Upper lobe of right lung (tissue), 1 donor: Measurements from ENCODE around the gene SRR. TPM values are rescaled to one million over a fixed set of nuclear protein-coding genes. Genes with fewer than 3 reads are reported as not detected.
"Not testable (repeated sequence)": the region's sequence is repeated elsewhere in the genome, so short reads cannot be mapped to it uniquely, and the experiment has no call there.

ENCODE experiments used
- ATAC-seq: fragments of 200-7000 bp; cut with Tn5 transposase; one replicate; pipeline ENCODE4 v1.9.1; 2020; ENCODE audit warnings: mild to moderate bottlenecking, moderate library complexity
- DNase-seq: peaks from one replicate; pipeline ENCODE4 v3.0.0-alpha.2; 2020
- H3K27ac ChIP-seq: fragments of 200-600 bp; one replicate; pipeline ENCODE4 v1.8.0; 2022
- H3K27me3 ChIP-seq: fragments of 200-600 bp; one replicate; pipeline ENCODE4 v1.8.0; 2022; ENCODE audit warnings: mild to moderate bottlenecking
- H3K36me3 ChIP-seq: fragments of 200-600 bp; one replicate; pipeline ENCODE4 v1.8.0; 2022
- H3K4me1 ChIP-seq: fragments of 200-600 bp; one replicate; pipeline ENCODE4 v1.8.0; 2022
- H3K4me3 ChIP-seq: fragments of 200-600 bp; one replicate; pipeline ENCODE4 v1.8.0; 2022; ENCODE audit warnings: mild to moderate bottlenecking
- H3K9me3 ChIP-seq: fragments of 200-600 bp; one replicate; pipeline ENCODE4 v1.8.0; 2022
- CTCF ChIP-seq: fragments of 200-600 bp; IDR thresholded peaks from one replicate; pipeline ENCODE4 v1.8.0; 2022; ENCODE audit warnings: antibody characterized with exemption
- intact Hi-C: fragments of 100-400 bp; cut with DNase I; formaldehyde crosslinking; loops from one replicate; pipeline ENCODE4 v1.11.0; 2022
- total RNA-seq: library from RNA; stranded (reverse); fragmentation: NEBNext Ultra II Directional; extraction: Animal tissue kit (Norgen Biotek cat#: 25700); gene quantifications from one replicate; pipeline ENCODE4 v1.2.1, GENCODE V29; 2021
- donor health status: DM: no; HTN: yes; CAD: no; lungs with severe emphysema.

The SRR gene
- total RNA-seq, 1 donor from 2014 or later: 6.3 TPM

GRCh38 chr17:2264067-2264860 lies 39.5 kb upstream of the SRR start:
- peak overlapping the region; percentile 33 for H3K27ac ChIP-seq
- H3K4me1 ChIP-seq: peaks cover 31% of the 10 kb centered on the region
- DNase-seq: no peak
- H3K27me3 ChIP-seq: no peaks in the 10 kb centered on the region
- ATAC-seq: no peak
- intact Hi-C loops: no loop called here
- no peaks in the 10 kb centered on the region for H3K9me3 ChIP-seq
- H3K4me3 ChIP-seq: no peak overlapping the region
- no peak for TF ChIP-seq CTCF
- peaks cover 6% of the 10 kb centered on the region for H3K36me3 ChIP-seq

GRCh38 chr17:2265166-2265565 lies 38.6 kb upstream of the SRR start:
- DNase-seq, intact Hi-C loops: not testable (repeated sequence)
- H3K27ac ChIP-seq: peak overlapping the region; percentile 32

GRCh38 chr17:2266045-2266864 lies 37.5 kb upstream of the SRR start:
- H3K9me3 ChIP-seq: no peaks in the 10 kb centered on the region

More at GRCh38 chr17:2265166-2265565, 38.6 kb upstream of the SRR start:
- H3K4me1 ChIP-seq: peaks cover 31% of the 10 kb centered on the region
- ATAC-seq, H3K9me3 ChIP-seq, H3K4me3 ChIP-seq, H3K27me3 ChIP-seq: not testable (repeated sequence)
- H3K36me3 ChIP-seq: peaks cover 11% of the 10 kb centered on the region

GRCh38 chr17:2266865-2267228 lies 36.9 kb upstream of the SRR start:
- intact Hi-C loops: no loop called here

More at GRCh38 chr17:2266045-2266864, 37.5 kb upstream of the SRR start:
- H3K27me3 ChIP-seq: no peaks in the 10 kb centered on the region
- ATAC-seq (peak; percentile 64), DNase-seq (no peak)
- peaks cover 31% of the 10 kb centered on the region for H3K4me1 ChIP-seq
- H3K27ac ChIP-seq: peak overlapping the region; percentile 32
- H3K4me3 ChIP-seq: no peak overlapping the region
- H3K36me3 ChIP-seq: peaks cover 18% of the 10 kb centered on the region
- no peak for TF ChIP-seq CTCF
- intact Hi-C loops: no loop called here

GRCh38 chr17:2267354-2267753 lies 36.4 kb upstream of the SRR start:
- no peak for TF ChIP-seq CTCF
- intact Hi-C loops: no loop called here
- H3K36me3 ChIP-seq: peaks cover 23% of the 10 kb centered on the region
- DNase-seq: no peak
- H3K9me3 ChIP-seq: no peaks in the 10 kb centered on the region
- no peaks in the 10 kb centered on the region for H3K27me3 ChIP-seq
- ATAC-seq: no peak
- H3K27ac ChIP-seq: peak overlapping the region; percentile 32
- H3K4me3 ChIP-seq: no peak overlapping the region
- peaks cover 28% of the 10 kb centered on the region for H3K4me1 ChIP-seq

More at GRCh38 chr17:2266865-2267228, 36.9 kb upstream of the SRR start:
- no peaks in the 10 kb centered on the region for H3K9me3 ChIP-seq
- no peak for TF ChIP-seq CTCF
- DNase-seq: no peak
- peak overlapping the region; percentile 32 for H3K27ac ChIP-seq
- peaks cover 31% of the 10 kb centered on the region for H3K4me1 ChIP-seq
- no peaks in the 10 kb centered on the region for H3K27me3 ChIP-seq
- no peak overlapping the region for H3K4me3 ChIP-seq
- no peak for ATAC-seq
- peaks cover 18% of the 10 kb centered on the region for H3K36me3 ChIP-seq
